Left lung (tissue), 10 donors: ENCODE results near the gene APEH. TPM values are rescaled to one million over a fixed set of nuclear protein-coding genes. Genes with fewer than 3 reads are reported as not detected.

Source experiments
- ATAC-seq: fragments of 200-7000 bp; cut with Tn5 transposase; one replicate; pipeline ENCODE4 v1.9.1; 2020; ENCODE audit warnings: moderate library complexity
- DNase-seq, 4 donors: peaks; one replicate each; pipeline ENCODE4 v3.0.0-alpha.2; 2013 to 2020
- H3K27ac ChIP-seq, 2 donors: fragments of 200-600 bp; sonication (generic) in 1 of 2; one replicate each; pipeline versions ENCODE4 v1.5.0 to v1.8.0; 2020 to 2021
- H3K27me3 ChIP-seq, 2 donors: fragments of 200-600 bp; sonication (generic) in 1 of 2; one replicate each; pipeline versions ENCODE4 v1.5.0 to v1.8.0; 2020 to 2021
- H3K36me3 ChIP-seq, 2 donors: fragments of 200-600 bp; sonication (generic) in 1 of 2; one replicate each; pipeline versions ENCODE4 v1.5.0 to v1.8.0; 2020 to 2021
- H3K4me1 ChIP-seq, 2 donors: fragments of 200-600 bp; one replicate each; pipeline ENCODE4 v1.8.0; 2021
- H3K4me3 ChIP-seq, 2 donors: fragments of 200-600 bp; sonication (generic) in 1 of 2; one replicate each; pipeline versions ENCODE4 v1.5.0 to v1.8.0; 2020 to 2021; ENCODE audit warnings: mild to moderate bottlenecking in 1 of 2
- H3K9me3 ChIP-seq, 2 donors: fragments of 200-600 bp; sonication (generic) in 1 of 2; one replicate each; pipeline versions ENCODE4 v1.5.0 to v1.8.0; 2020 to 2021
- CTCF ChIP-seq, 2 donors: fragments of 200-600 bp; sonication (generic) in 1 of 2; IDR thresholded peaks; one replicate each; pipeline versions ENCODE4 v1.5.0 to v1.8.0; 2021; ENCODE audit warnings: antibody characterized with exemption in 2 of 2
- intact Hi-C, 2 donors: fragments of 100-400 bp; cut with DNase I; formaldehyde crosslinking; loops; one replicate each; pipeline versions ENCODE4 v1.11.2 to v1.14.2; 2022
- polyA plus RNA-seq, 6 donors: library from polyadenylated mRNA; unstranded; fragments of 120-200 nt; gene quantifications; one replicate each; pipeline ENCODE4 v1.2.1, GENCODE V29; 2013; ENCODE audit not compliant: insufficient read length in 6 of 6
- total RNA-seq, 2 donors: library from RNA; stranded (reverse); fragmentation: NEBNext Ultra II Directional; extraction: Animal tissue kit (Norgen Biotek cat#: 25700); gene quantifications; one replicate each; pipeline ENCODE4 v1.2.1, GENCODE V29; 2021
- donor health status: DM: no; HTN: yes; CAD: no.
- donor health status: DM: no; HTN: no; CAD: no.

APEH gene
- total and polyA plus RNA-seq, 8 donors = 88.6 to 122 (median 105) TPM

- ATAC-seq = no peak
- no peak for TF ChIP-seq CTCF (IDR thresholded peaks at IDR 0.05)
- intact Hi-C loops = loop anchor here in 1 of 2 donors (10.0 kb wide), 1 partner anchor 118 kb away; no protein-coding TSS in a partner anchor
- Histone ChIP-seq H3K4me1 (peaks cover 8 to 36% of the 10 kb centered on the region in 2 donors), H3K36me3 (peaks cover 0 to 51% of the 10 kb centered on the region in 2 donors), H3K27ac (no peak overlapping the region), H3K9me3 (no peaks in the 10 kb centered on the region), H3K27me3 (no peaks in the 10 kb centered on the region), H3K4me3 (no peak overlapping the region)
- peak in 2 of 4 donors; percentile 29 to 58 for DNase-seq
Observed at GRCh38 chr3:49716691-49717210, 42.6 kb downstream of the APEH start.

- Histone ChIP-seq H3K27me3 (no peaks in the 10 kb centered on the region), H3K36me3 (peaks cover 0 to 51% of the 10 kb centered on the region in 2 donors), H3K4me3 (no peak overlapping the region), H3K27ac (no peak overlapping the region), H3K4me1 (peaks cover 10 to 42% of the 10 kb centered on the region in 2 donors), H3K9me3 (no peaks in the 10 kb centered on the region)
- intact Hi-C loops = loop anchor here in 1 of 2 donors (10.0 kb wide), 1 partner anchor 117 kb away; no protein-coding TSS in a partner anchor
- ATAC-seq (no peak), DNase-seq (peak in 2 of 4 donors; percentile 22 to 75)
- TF ChIP-seq CTCF (IDR thresholded peaks at IDR 0.05) = no peak
Observed at GRCh38 chr3:49717211-49717958, 43.2 kb downstream of the APEH start.

GRCh38 chr3:49717959-49718857 is 44.1 kb downstream of the APEH start:
- DNase-seq (peak in 2 of 4 donors; percentile 27 to 82), ATAC-seq (peak; percentile 8)

GRCh38 chr3:49718858-49719213 is 44.7 kb downstream of the APEH start:
- Histone ChIP-seq H3K36me3 (peaks cover 0 to 48% of the 10 kb centered on the region in 2 donors), H3K4me3 (peak overlapping the region; percentile 37 to 50), H3K27ac (no peak overlapping the region), H3K9me3 (no peaks in the 10 kb centered on the region), H3K27me3 (no peaks in the 10 kb centered on the region), H3K4me1 (peaks cover 17 to 53% of the 10 kb centered on the region in 2 donors)
- DNase-seq = peak in 1 of 4 donors; percentile 83
- no peak for TF ChIP-seq CTCF (IDR thresholded peaks at IDR 0.05)
- no peak for ATAC-seq
- intact Hi-C loops = loop anchor here in 1 of 2 donors (10.0 kb wide), 1 partner anchor 116 kb away; no protein-coding TSS in a partner anchor

More at GRCh38 chr3:49717959-49718857, 44.1 kb downstream of the APEH start:
- H3K4me3 ChIP-seq = peak overlapping the region; percentile 37 to 50
- no peak overlapping the region for H3K27ac ChIP-seq
- H3K9me3 ChIP-seq = no peaks in the 10 kb centered on the region
- intact Hi-C loops = loop anchor here in 1 of 2 donors (10.0 kb wide), 1 partner anchor 117 kb away; no protein-coding TSS in a partner anchor
- no peaks in the 10 kb centered on the region for H3K27me3 ChIP-seq
- H3K36me3 ChIP-seq = peaks cover 0 to 48% of the 10 kb centered on the region in 2 donors
- H3K4me1 ChIP-seq = peaks cover 17 to 51% of the 10 kb centered on the region in 2 donors
- TF ChIP-seq CTCF (IDR thresholded peaks at IDR 0.05) = no peak
